Measurements from ENCODE around the gene RPUSD1.

RPUSD1 gene

GRCh38 chr16:799111-799947 is 11.1 kb upstream of the RPUSD1 start:
- Histone ChIP-seq H3K27me3 (ENCODE audit: insufficient read depth, low read depth) (peaks cover 60% of the 10 kb centered on the region), H3K4me1 (ENCODE audit: low read depth, poor library complexity, severe bottlenecking) (peaks cover 8% of the 10 kb centered on the region), H2AFZ (ENCODE audit: low read depth) (no peak overlapping the region), H3K9ac (no peak overlapping the region), H3K4me2 (no peak overlapping the region), H3K79me2 (ENCODE audit: insufficient read depth, low read depth) (no peaks in the 10 kb centered on the region), H3K4me3 (IDR thresholded peaks at IDR 0.05; ENCODE audit: insufficient read depth, low read depth, low read length) (no peak overlapping the region), H3K36me3 (ENCODE audit: insufficient read depth) (no peaks in the 10 kb centered on the region), H4K20me1 (ENCODE audit: insufficient read depth) (no peaks in the 10 kb centered on the region), H3K27ac (no peak overlapping the region)
- TF ChIP-seq CTCF (conservative IDR thresholded peaks at IDR 0.05; ENCODE audit: low read depth, low read length), result no peak

- no peak overlapping the region for H3K4me2 ChIP-seq
- TF ChIP-seq CTCF (conservative IDR thresholded peaks at IDR 0.05; ENCODE audit: low read depth, low read length), result no peak
- peaks cover 53% of the 10 kb centered on the region for H3K27me3 ChIP-seq (ENCODE audit: insufficient read depth, low read depth)
- no peak overlapping the region for H3K27ac ChIP-seq
- H3K4me1 ChIP-seq (ENCODE audit: low read depth, poor library complexity, severe bottlenecking), result peaks cover 8% of the 10 kb centered on the region
- H3K9ac ChIP-seq, result no peak overlapping the region
- no peaks in the 10 kb centered on the region for H3K79me2 ChIP-seq (ENCODE audit: insufficient read depth, low read depth)
- no peaks in the 10 kb centered on the region for H3K36me3 ChIP-seq (ENCODE audit: insufficient read depth)
- no peaks in the 10 kb centered on the region for H4K20me1 ChIP-seq (ENCODE audit: insufficient read depth)
- no peak overlapping the region for H3K4me3 ChIP-seq (IDR thresholded peaks at IDR 0.05; ENCODE audit: insufficient read depth, low read depth, low read length)
- H2AFZ ChIP-seq (ENCODE audit: low read depth), result no peak overlapping the region
These were observed 10.5 kb upstream of the RPUSD1 start for GRCh38 chr16:798666-799065.

- H3K9ac ChIP-seq, result no peak overlapping the region
- no peak for TF ChIP-seq CTCF (conservative IDR thresholded peaks at IDR 0.05; ENCODE audit: low read depth, low read length)
- no peak overlapping the region for H2AFZ ChIP-seq (ENCODE audit: low read depth)
- no peak overlapping the region for H3K4me2 ChIP-seq
- no peaks in the 10 kb centered on the region for H3K36me3 ChIP-seq (ENCODE audit: insufficient read depth)
- H3K27me3 ChIP-seq (ENCODE audit: insufficient read depth, low read depth), result peaks cover 43% of the 10 kb centered on the region
- peaks cover 8% of the 10 kb centered on the region for H3K4me1 ChIP-seq (ENCODE audit: low read depth, poor library complexity, severe bottlenecking)
- no peaks in the 10 kb centered on the region for H3K79me2 ChIP-seq (ENCODE audit: insufficient read depth, low read depth)
- H3K4me3 ChIP-seq (IDR thresholded peaks at IDR 0.05; ENCODE audit: insufficient read depth, low read depth, low read length), result no peak overlapping the region
- no peaks in the 10 kb centered on the region for H4K20me1 ChIP-seq (ENCODE audit: insufficient read depth)
- no peak overlapping the region for H3K27ac ChIP-seq
These were observed 9.5 kb upstream of the RPUSD1 start for GRCh38 chr16:797686-798085.

GRCh38 chr16:797120-797420 is 8.9 kb upstream of the RPUSD1 start:
- H3K36me3 ChIP-seq (ENCODE audit: insufficient read depth), result no peaks in the 10 kb centered on the region
- H3K4me1 ChIP-seq (ENCODE audit: low read depth, poor library complexity, severe bottlenecking), result peaks cover 8% of the 10 kb centered on the region
- no peaks in the 10 kb centered on the region for H3K79me2 ChIP-seq (ENCODE audit: insufficient read depth, low read depth)
- no peak overlapping the region for H3K9ac ChIP-seq
- no peak overlapping the region for H3K4me3 ChIP-seq (IDR thresholded peaks at IDR 0.05; ENCODE audit: insufficient read depth, low read depth, low read length)
- no peak overlapping the region for H3K4me2 ChIP-seq
- TF ChIP-seq CTCF (conservative IDR thresholded peaks at IDR 0.05; ENCODE audit: low read depth, low read length), result no peak
- H3K27ac ChIP-seq, result no peak overlapping the region
- H3K27me3 ChIP-seq (ENCODE audit: insufficient read depth, low read depth), result peaks cover 37% of the 10 kb centered on the region
- H4K20me1 ChIP-seq (ENCODE audit: insufficient read depth), result no peaks in the 10 kb centered on the region
- H2AFZ ChIP-seq (ENCODE audit: low read depth), result no peak overlapping the region
